HTR-8/SVneo (cell line): ENCODE measurements around the gene SPATA32.

Experiments
- DNase-seq: peaks from one replicate; pipeline ENCODE4 v3.0.0; 2011; ENCODE audit warnings: low spot score, mixed read lengths; ENCODE audit not compliant: insufficient read length
- FAIRE-seq: peaks from 2 replicates; lab custom pipeline; 2011; peaks lifted over from hg19 to GRCh38; lab: Jason Lieb, UNC

The SPATA32 gene

GRCh38 chr17:45222289-45222995, 39.5 kb downstream of the SPATA32 start:
- FAIRE-seq (no peak), DNase-seq (no peak)

GRCh38 chr17:45222014-45222288, 39.9 kb downstream of the SPATA32 start:
- DNase-seq (no peak), FAIRE-seq (no peak)

GRCh38 chr17:45221081-45222013, 40.5 kb downstream of the SPATA32 start, which contains the start of gene FMNL1:
Gene FMNL1 (plus strand): TSS chr17:45221885. CDS start chr17:45222125, 240 bp downstream.
- DNase-seq (no peak), FAIRE-seq (peak; percentile 51)

GRCh38 chr17:45220079-45220478, 41.8 kb downstream of the SPATA32 start:
- FAIRE-seq (no peak), DNase-seq (no peak)

GRCh38 chr17:45218895-45219661, 42.8 kb downstream of the SPATA32 start:
- FAIRE-seq (peak; percentile 99), DNase-seq (peak; percentile 92)
